Fibroblast of mammary gland (primary cell): ENCODE data around the gene GCLC.

ENCODE experiments used
- DNase-seq: peaks from one replicate; pipeline ENCODE4 v3.0.0-alpha.2; 2010; ENCODE audit warnings: low read depth
- H3K4me3 ChIP-seq: 2 replicates; pipeline ENCODE4 v1.5.1; 2011; ENCODE audit warnings: low read depth, mild to moderate bottlenecking, low read length, moderate library complexity; ENCODE audit not compliant: control insufficient read depth
- CTCF ChIP-seq: conservative IDR thresholded peaks from 2 replicates; pipeline ENCODE4 v1.5.1; 2011; ENCODE audit warnings: low read depth, low read length, inconsistent platforms; ENCODE audit not compliant: control insufficient read depth, insufficient read depth

Gene GCLC

GRCh38 chr6:53528107-53528506 lies 16.8 kb downstream of the GCLC start:
- no peak for DNase-seq
- H3K4me3 ChIP-seq: no peak overlapping the region
- TF ChIP-seq CTCF: no peak

GRCh38 chr6:53527249-53527765 lies 17.6 kb downstream of the GCLC start:
- no peak overlapping the region for H3K4me3 ChIP-seq
- no peak for TF ChIP-seq CTCF
- DNase-seq: no peak

DNA sequence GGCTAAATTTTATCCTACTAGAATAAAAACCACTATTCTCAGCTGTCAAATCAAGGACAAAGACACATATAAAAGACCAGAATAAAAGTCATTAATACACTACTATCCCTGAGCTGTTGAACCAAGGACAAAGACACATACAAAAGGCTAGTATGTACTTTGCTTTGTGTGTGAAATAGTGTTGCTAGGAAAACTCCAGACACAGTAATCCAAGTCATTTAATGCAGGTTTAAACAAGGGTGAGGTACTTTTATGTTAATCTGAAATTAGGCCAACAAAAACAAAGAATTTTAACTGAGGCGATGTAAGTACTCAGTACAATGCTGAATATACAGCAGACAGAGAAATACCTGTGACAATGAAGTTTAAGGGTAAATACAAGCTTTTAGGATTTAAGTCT lies 18.9 kb downstream of the GCLC start:
- no peak for TF ChIP-seq CTCF
- DNase-seq: no peak

GRCh38 chr6:53524455-53524815 lies 20.5 kb downstream of the GCLC start:
- peak; percentile 69 for DNase-seq
- no peak overlapping the region for H3K4me3 ChIP-seq
- no peak for TF ChIP-seq CTCF

More for the DNA sequence above, 18.9 kb downstream of the GCLC start:
- H3K4me3 ChIP-seq: no peak overlapping the region

- no peak overlapping the region for H3K4me3 ChIP-seq
- DNase-seq: no peak
- no peak for TF ChIP-seq CTCF
Measured at GRCh38 chr6:53523511-53524454, 21.1 kb downstream of the GCLC start.

GRCh38 chr6:53520320-53520928 lies 24.5 kb downstream of the GCLC start:
- no peak overlapping the region for H3K4me3 ChIP-seq
- no peak for TF ChIP-seq CTCF
- DNase-seq: no peak
